Spleen (tissue), 11 donors: ENCODE results near the gene IPCEF1. TPM values are rescaled to one million over a fixed set of nuclear protein-coding genes. Genes with fewer than 3 reads are reported as not detected.
"Not testable (repeated sequence)": the region's sequence is repeated elsewhere in the genome, so short reads cannot be mapped to it uniquely, and the experiment has no call there.

Experiments used
- DNase-seq: peaks from one replicate; pipeline ENCODE4 v3.0.0-alpha.2; 2020
- H3K27ac ChIP-seq, 8 donors: fragments of 200-600 bp; sonication (generic) in 7 of 8; 1 replicate in 4 of 8; 2 replicates in 4 of 8; pipeline versions ENCODE4 v1.5.0 to v1.8.0; 2016 to 2021; ENCODE audit warnings: inconsistent platforms in 4 of 8, mild to moderate bottlenecking in 4 of 8, moderate library complexity in 1 of 8
- H3K27me3 ChIP-seq, 7 donors: fragments of 200-600 bp; sonication (generic) in 6 of 7; replicated peaks in 1 of 7; 1 replicate in 4 of 7; 2 replicates in 3 of 7; pipeline versions ENCODE4 v1.5.0 to v1.8.0; 2016 to 2021; ENCODE audit warnings: inconsistent platforms in 3 of 7, mild to moderate bottlenecking in 1 of 7
- H3K36me3 ChIP-seq, 6 donors: fragments of 200-600 bp; sonication (generic) in 5 of 6; 1 replicate in 4 of 6; 2 replicates in 2 of 6; pipeline versions ENCODE4 v1.5.0 to v1.8.0; 2016 to 2021; ENCODE audit warnings: inconsistent platforms in 2 of 6
- H3K4me1 ChIP-seq, 6 donors: fragments of 200-600 bp; sonication (generic) in 5 of 6; 1 replicate in 3 of 6; 2 replicates in 3 of 6; pipeline versions ENCODE4 v1.5.0 to v1.8.0; 2016 to 2021; ENCODE audit warnings: inconsistent platforms in 3 of 6
- H3K4me3 ChIP-seq, 8 donors: fragments of 200-600 bp; sonication (generic) in 7 of 8; 1 replicate in 4 of 8; 2 replicates in 4 of 8; pipeline versions ENCODE4 v1.5.0 to v1.8.0; 2016 to 2021; ENCODE audit warnings: inconsistent platforms in 4 of 8, mild to moderate bottlenecking in 4 of 8, moderate library complexity in 2 of 8
- H3K9me3 ChIP-seq, 8 donors: fragments of 200-600 bp; sonication (generic) in 7 of 8; 1 replicate in 4 of 8; 2 replicates in 4 of 8; pipeline versions ENCODE4 v1.5.0 to v1.8.0; 2016 to 2021; ENCODE audit warnings: inconsistent platforms in 4 of 8
- POLR2A ChIP-seq, 3 donors: fragments of 450-650 bp; IDR thresholded peaks; one replicate each; pipeline ENCODE4 v1.5.1; 2017; ENCODE audit warnings: antibody characterized with exemption in 3 of 3, mild to moderate bottlenecking in 1 of 3
- POLR2AphosphoS5 ChIP-seq, 3 donors: sonication (generic); formaldehyde crosslinking; IDR thresholded peaks; one replicate each; pipeline ENCODE4 v1.5.1; 2017; ENCODE audit warnings: antibody characterized with exemption in 3 of 3
- WGBS, 5 donors: extraction: QIAGEN DNeasy Blood & Tissue Kit in 3 of 5; methylation state at CpG; one replicate each; pipeline versions ENCODE4 v1.1.5 to v1.1.7; 2013 to 2018; 5-methylcytosine and 5-hydroxymethylcytosine counted together
- intact Hi-C: fragments of 100-400 bp; cut with DNase I; formaldehyde crosslinking; loops from one replicate; pipeline ENCODE4 v1.15.0; 2023; ENCODE audit warnings: low total_unique reads
- polyA plus RNA-seq, 3 donors: library from polyadenylated mRNA; stranded (reverse); fragments of 200-250 nt; gene quantifications; one replicate each; pipeline ENCODE4 v1.2.1, GENCODE V29; 2013
- total RNA-seq, 7 donors: library from RNA; depleted of rRNA in 3 of 7; stranded (reverse); fragments of >200 nt in 3 of 7; fragmentation: NEBNext Ultra II Directional in 4 of 7; extraction: Animal tissue kit (Norgen Biotek cat#: 25700) in 4 of 7; gene quantifications; one replicate each; pipeline versions ENCODE4 v1.1.0 to v1.2.1, GENCODE V29; 2016 to 2021
- TF ChIP-seq, protein P1 (sequence below), 11 experiments: fragments of 200-600 bp in 7 of 11; fragments of 450-650 bp in 4 of 11; sonication (generic) in 4 of 11; IDR thresholded peaks in 8 of 11; conservative IDR thresholded peaks in 3 of 11; 1 replicate in 7 of 11; 2 replicates in 4 of 11; pipeline versions ENCODE4 v1.4.0 to v1.8.0; 2016 to 2021; ENCODE audit warnings: antibody characterized with exemption in 11 of 11, inconsistent platforms in 4 of 11, mild to moderate bottlenecking in 1 of 11
- donor health status: healthy with polysubstance abuse.
- donor health status: DM: no; HTN: no; CAD: no; lungs with moderate emphysema.
- donor health status: DM: no; HTN: no; CAD: no.
- donor health status: Bipolar disorder and iron deficiency.
- donor health status: healthy.
- donor health status: DM: no; HTN: no; CAD: no.
- donor health status: DM: yes; HTN: yes; CAD: no.

IPCEF1 gene
- total and polyA plus RNA-seq, 10 donors: 1.4 to 32.2 (median 26.2) TPM

DNA sequence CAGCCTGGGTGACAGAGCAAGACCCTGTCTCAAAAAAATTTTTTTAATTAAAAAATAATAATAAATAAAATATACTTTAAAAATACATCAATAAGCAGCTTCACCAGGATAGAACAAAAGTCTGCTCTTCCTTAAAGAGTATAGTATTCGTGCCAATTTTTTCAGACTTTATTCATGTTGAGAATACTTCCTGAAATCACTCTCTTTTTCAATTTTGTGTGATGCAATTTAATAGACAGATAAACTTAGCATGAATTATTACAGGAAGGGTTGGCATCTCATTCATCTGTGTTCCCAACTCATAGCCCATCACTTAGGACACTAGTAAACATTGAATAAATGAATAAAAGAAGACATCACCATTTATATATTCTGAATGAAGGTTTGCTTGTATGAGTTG, 52.4 kb downstream of the IPCEF1 start:
- 43 to 71% (median 57%) methylated on average over 1 of the region's 1 CpG for WGBS, 5 donors
- Histone ChIP-seq H3K4me3 (no peak overlapping the region), H3K36me3 (no peaks in the 10 kb centered on the region), H3K27ac (no peak overlapping the region), H3K4me1 (peaks cover 0 to 42% (median 15%) of the 10 kb centered on the region in 6 donors), H3K27me3 (no peaks in the 10 kb centered on the region), H3K9me3 (no peaks in the 10 kb centered on the region)
- DNase-seq: no peak
- TF ChIP-seq POLR2A (IDR thresholded peaks at IDR 0.05) (no peak), POLR2AphosphoS5 (IDR thresholded peaks at IDR 0.05) (no peak)
- TF ChIP-seq, protein P1, sequence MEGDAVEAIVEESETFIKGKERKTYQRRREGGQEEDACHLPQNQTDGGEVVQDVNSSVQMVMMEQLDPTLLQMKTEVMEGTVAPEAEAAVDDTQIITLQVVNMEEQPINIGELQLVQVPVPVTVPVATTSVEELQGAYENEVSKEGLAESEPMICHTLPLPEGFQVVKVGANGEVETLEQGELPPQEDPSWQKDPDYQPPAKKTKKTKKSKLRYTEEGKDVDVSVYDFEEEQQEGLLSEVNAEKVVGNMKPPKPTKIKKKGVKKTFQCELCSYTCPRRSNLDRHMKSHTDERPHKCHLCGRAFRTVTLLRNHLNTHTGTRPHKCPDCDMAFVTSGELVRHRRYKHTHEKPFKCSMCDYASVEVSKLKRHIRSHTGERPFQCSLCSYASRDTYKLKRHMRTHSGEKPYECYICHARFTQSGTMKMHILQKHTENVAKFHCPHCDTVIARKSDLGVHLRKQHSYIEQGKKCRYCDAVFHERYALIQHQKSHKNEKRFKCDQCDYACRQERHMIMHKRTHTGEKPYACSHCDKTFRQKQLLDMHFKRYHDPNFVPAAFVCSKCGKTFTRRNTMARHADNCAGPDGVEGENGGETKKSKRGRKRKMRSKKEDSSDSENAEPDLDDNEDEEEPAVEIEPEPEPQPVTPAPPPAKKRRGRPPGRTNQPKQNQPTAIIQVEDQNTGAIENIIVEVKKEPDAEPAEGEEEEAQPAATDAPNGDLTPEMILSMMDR (IDR thresholded peaks at IDR 0.05 in 8 of 11, conservative IDR thresholded peaks at IDR 0.05 in 3 of 11): no peak
- intact Hi-C loops: no loop called here

DNA sequence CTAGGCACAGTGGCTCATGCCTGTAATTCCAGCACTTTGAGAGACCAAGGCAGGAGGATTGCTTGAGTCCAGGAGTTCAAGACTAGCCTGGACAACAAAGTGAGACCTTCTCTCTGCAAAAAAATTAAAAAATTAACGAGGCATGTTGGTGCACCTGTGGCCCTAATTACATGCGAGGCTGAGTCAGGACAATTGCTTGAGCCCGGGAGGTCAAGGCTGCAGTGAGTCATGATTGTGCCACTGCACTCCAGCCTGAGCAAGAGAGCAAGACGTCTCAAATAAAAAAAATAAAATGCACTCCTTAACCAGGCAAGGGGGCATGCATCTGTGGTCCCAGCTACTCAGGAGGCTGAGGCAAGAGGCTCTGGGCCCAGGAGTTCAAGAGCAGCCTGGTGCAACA, 53.0 kb downstream of the IPCEF1 start:
- H3K9me3 ChIP-seq, H3K27me3 ChIP-seq, intact Hi-C loops, DNase-seq, H3K27ac ChIP-seq, H3K36me3 ChIP-seq, H3K4me3 ChIP-seq: not testable (repeated sequence)
- H3K4me1 ChIP-seq: peaks cover 0 to 42% (median 15%) of the 10 kb centered on the region in 6 donors
- WGBS, 5 donors: 55 to 73% (median 66%) methylated on average over 4 of the region's 4 CpGs

DNA sequence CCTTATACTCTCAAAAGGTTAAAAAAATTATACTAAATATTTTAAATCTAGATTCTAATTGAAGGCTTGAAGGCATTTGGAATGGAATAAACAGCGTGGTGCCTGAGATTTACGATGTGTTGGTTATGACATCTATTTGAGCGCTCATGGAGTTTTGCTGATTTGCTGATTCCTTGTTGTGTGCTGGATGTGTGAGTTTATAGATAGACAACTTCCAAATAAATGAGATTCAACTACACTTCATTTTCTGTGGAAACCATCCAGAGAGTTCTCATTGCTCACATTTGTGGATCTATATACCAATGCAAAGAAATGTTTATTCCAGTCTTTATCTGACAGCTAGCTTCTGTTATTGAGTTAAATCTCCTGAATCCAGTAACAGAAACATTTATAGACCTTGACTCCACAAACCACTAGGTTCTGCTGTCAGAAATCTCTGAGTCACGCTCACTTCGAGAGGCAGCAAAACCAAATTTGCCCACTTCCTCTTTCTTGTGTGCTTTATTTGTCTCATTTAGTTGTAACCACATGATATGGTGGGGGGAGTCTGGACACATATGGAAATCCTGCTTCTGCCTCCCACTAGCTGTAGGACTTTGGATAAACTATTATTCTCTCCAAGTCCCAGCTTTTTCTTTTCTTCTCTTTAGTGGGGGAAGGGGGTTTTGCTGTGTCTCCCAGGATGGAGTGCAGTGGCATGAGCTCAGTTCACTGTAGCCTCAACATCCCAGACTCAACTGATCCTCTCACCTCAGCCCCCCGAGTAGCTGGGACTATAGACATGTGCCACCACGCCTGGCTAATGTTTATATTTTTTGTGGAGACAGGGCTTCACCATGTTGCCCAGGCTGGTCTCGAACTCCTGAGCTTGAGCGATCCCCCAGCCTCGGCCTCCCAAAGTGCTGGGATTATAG, 54.5 kb downstream of the IPCEF1 start:
- no peak overlapping the region for H3K4me3 ChIP-seq
- peaks cover 0 to 47% (median 17%) of the 10 kb centered on the region in 6 donors for H3K4me1 ChIP-seq
- no peaks in the 10 kb centered on the region for H3K36me3 ChIP-seq
- intact Hi-C loops: no loop called here
- no peaks in the 10 kb centered on the region for H3K9me3 ChIP-seq
- 54 to 65% (median 56%) methylated on average over 10 of the region's 10 CpGs for WGBS, 5 donors
- TF ChIP-seq POLR2AphosphoS5 (IDR thresholded peaks at IDR 0.05): peak in 1 of 3 donors; percentile 24
- TF ChIP-seq, protein P1 (IDR thresholded peaks at IDR 0.05 in 8 of 11, conservative IDR thresholded peaks at IDR 0.05 in 3 of 11): no peak
- no peak for TF ChIP-seq POLR2A (IDR thresholded peaks at IDR 0.05)
- no peaks in the 10 kb centered on the region for H3K27me3 ChIP-seq
- H3K27ac ChIP-seq: peak overlapping the region in 7 of 8 donors; percentile 2 to 67 (median 46)
- no peak for DNase-seq

DNA sequence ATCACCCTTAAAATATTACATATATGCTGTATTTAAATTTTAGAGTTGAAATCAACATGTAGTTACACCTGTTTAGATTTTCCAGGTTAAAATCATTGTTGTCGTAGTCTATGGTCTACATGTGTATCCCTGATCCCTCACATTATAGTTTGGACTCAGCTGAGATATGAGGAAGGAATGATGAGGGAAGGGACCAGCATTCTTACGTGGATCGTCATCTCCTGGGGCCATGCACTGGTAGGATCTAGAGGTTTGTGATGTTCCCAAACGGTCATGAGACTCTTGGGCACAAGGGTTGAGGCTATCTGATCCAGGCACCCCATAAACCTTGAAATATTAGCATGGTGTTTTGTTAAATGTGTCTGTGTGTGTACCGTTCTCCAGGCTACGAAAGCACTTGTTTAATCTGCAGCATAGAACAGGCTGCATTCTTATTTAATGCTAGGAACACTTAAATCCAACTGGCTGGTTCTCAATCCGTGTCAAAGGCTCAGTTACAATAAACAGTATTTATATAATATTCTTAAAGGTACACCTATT, 55.4 kb downstream of the IPCEF1 start:
- Histone ChIP-seq H3K4me1 (peaks cover 0 to 51% (median 17%) of the 10 kb centered on the region in 6 donors), H3K36me3 (no peaks in the 10 kb centered on the region), H3K4me3 (no peak overlapping the region), H3K27me3 (no peaks in the 10 kb centered on the region), H3K9me3 (no peaks in the 10 kb centered on the region), H3K27ac (peak overlapping the region in 3 of 8 donors; percentile 17 to 65 (median 64))
- intact Hi-C loops: no loop called here
- 73 to 93% (median 90%) methylated on average over 7 of the region's 7 CpGs for WGBS, 5 donors
- no peak for DNase-seq
- TF ChIP-seq POLR2AphosphoS5 (IDR thresholded peaks at IDR 0.05): no peak
- no peak for TF ChIP-seq POLR2A (IDR thresholded peaks at IDR 0.05)
- TF ChIP-seq, protein P1 (IDR thresholded peaks at IDR 0.05 in 8 of 11, conservative IDR thresholded peaks at IDR 0.05 in 3 of 11): no peak
